Muscle layer of duodenum (tissue), 2 donors: ENCODE data around the gene GNG4.

Source experiments
- H3K27ac ChIP-seq: one replicate; pipeline ENCODE4 v1.7.0; 2013; ENCODE audit warnings: mild to moderate bottlenecking, low read length
- H3K27me3 ChIP-seq: one replicate; pipeline ENCODE4 v1.7.0; 2013; ENCODE audit warnings: low read depth, mild to moderate bottlenecking, control low read depth, low read length
- H3K36me3 ChIP-seq, 2 donors: one replicate each; pipeline ENCODE4 v1.7.0; 2013; ENCODE audit warnings: low read length in 2 of 2, control low read depth in 1 of 2, mild to moderate bottlenecking in 1 of 2; ENCODE audit not compliant: insufficient read depth in 2 of 2, control insufficient read depth in 1 of 2
- H3K4me1 ChIP-seq, 2 donors: one replicate each; pipeline ENCODE4 v1.7.0; 2013; ENCODE audit warnings: low read length in 2 of 2, mild to moderate bottlenecking in 2 of 2, control low read depth in 1 of 2, moderate library complexity in 1 of 2; ENCODE audit not compliant: insufficient read depth in 2 of 2, control insufficient read depth in 1 of 2
- H3K4me3 ChIP-seq, 2 donors: one replicate each; pipeline ENCODE4 v1.7.0; 2013; ENCODE audit warnings: low read length in 2 of 2, low read depth in 1 of 2, mild to moderate bottlenecking in 1 of 2
- H3K9me3 ChIP-seq, 2 donors: one replicate each; pipeline ENCODE4 v1.7.0; 2013; ENCODE audit warnings: low read length in 2 of 2, control low read depth in 1 of 2, mild to moderate bottlenecking in 1 of 2; ENCODE audit not compliant: control insufficient read depth in 1 of 2
- donor health status: healthy.

Gene GNG4

DNA sequence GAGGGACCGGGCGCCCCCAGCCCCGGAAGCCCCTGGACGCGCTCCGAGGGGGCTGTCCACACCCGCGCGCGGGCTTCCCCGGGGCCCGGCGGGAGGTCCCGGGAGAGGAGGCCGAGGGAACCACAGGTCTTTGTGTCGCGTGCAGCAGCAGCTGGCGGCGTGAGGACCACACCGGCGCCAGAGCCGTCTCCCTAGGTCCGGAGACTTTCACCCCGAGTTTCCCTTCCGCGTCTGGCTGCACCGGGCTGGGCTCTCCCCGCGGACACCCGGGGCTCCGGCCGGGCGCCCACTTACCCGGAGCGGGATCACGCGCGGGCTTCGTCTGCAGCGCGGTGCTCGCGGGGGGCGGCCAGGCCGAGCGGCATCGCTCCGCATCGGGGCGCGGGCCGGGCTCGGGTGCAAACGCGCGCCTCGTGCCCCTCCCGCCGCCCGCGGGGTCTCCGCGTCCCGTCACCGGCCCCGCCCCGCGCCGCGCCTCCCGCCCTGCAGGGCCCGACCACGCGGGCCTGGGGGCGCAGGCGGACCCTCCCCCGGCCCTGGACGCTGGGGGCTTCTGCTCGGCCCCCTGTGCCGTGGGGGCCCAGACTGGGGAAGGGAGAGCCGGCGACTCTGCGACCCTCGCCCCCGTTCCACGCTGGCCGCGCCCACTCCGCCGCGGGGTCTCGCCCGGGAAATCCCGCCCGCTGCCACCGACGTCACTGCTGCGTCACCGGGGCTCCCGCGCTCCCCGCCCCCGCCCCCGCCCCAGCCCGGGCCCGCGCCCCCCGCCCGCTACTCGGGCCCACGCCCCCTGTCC lies at the start of gene GNG4:
TSS of gene GNG4 (minus strand) at position 417 of the 796 bp plus-strand sequence. CDS start 65,946 bp downstream, outside the sequence.
- Histone ChIP-seq H3K36me3 (no peaks in the 10 kb centered on the region), H3K4me3 (peak within 1 kb of the TSS; percentile 30 to 70), H3K4me1 (peaks cover 0 to 23% of the 10 kb centered on the region in 2 donors), H3K27ac (no peak within 1 kb of the TSS), H3K27me3 (peaks cover 21% of the 10 kb centered on the region), H3K9me3 (no peaks in the 10 kb centered on the region)

DNA sequence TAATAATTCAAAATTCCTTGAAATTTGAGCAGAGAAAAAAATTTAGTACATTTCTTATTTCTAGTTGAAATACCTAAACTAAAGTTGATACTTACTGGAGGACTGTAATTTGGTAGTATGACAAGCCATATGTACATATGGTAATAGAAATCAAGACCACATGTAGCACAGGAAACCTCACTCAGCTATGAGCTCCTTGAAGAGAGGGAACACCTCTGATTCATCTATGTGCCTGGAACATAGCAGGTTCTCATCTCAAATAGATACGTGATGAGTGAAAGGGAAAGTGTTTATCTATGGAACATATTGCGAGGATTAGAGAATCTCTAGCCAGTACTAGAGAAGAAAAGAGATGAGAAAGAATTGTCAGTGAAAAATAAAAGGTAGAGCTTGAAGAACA lies 47.9 kb upstream of the GNG4 start:
- Histone ChIP-seq H3K4me1 (no peaks in the 10 kb centered on the region), H3K27ac (no peak overlapping the region), H3K27me3 (no peaks in the 10 kb centered on the region), H3K4me3 (no peak overlapping the region), H3K36me3 (peaks cover 28 to 52% of the 10 kb centered on the region in 2 donors), H3K9me3 (no peaks in the 10 kb centered on the region)

DNA sequence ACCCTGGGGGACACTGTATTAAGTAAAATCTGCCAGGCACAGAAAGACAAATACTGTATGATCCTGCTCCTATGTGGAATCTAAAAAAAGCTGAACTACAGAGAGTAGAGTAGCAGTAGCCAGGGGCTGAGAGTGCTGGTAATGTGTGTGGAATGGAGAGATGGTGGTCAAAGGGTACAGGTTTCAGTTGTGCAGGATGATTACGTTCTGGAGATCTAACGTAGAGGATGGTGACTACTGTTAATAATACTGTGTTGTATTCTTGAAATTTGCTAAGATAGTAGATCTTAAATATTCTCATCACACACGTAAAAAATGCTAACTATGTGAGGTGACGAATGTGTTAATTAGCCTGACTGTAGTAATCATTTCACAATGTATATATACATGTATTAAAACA lies 39.8 kb upstream of the GNG4 start:
- Histone ChIP-seq H3K4me3 (no peak overlapping the region), H3K9me3 (no peaks in the 10 kb centered on the region), H3K27ac (no peak overlapping the region), H3K36me3 (peaks cover 9 to 47% of the 10 kb centered on the region in 2 donors), H3K4me1 (no peaks in the 10 kb centered on the region), H3K27me3 (no peaks in the 10 kb centered on the region)

DNA sequence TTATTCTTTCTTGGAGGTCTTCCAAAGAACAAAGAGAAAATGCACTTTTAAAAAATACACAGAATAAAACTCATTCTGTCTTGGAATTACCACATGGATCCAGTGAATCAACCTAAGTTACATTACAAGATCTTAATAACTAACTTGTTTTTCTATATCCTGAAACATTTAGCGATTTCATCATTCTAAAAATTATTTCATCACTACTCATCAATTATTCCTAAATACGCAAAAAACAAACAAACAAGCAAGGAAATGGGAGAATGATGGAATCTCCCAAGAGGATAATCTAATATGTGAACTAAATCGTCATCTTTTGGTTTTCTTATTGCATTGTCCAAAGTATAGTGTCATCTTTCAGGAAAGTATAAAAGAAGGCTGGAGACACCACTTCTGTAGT lies 38.5 kb upstream of the GNG4 start:
- no peaks in the 10 kb centered on the region for H3K9me3 ChIP-seq
- H3K36me3 ChIP-seq: peaks cover 15 to 55% of the 10 kb centered on the region in 2 donors
- H3K4me1 ChIP-seq: no peaks in the 10 kb centered on the region
- no peak overlapping the region for H3K27ac ChIP-seq
- no peaks in the 10 kb centered on the region for H3K27me3 ChIP-seq
- H3K4me3 ChIP-seq: no peak overlapping the region

DNA sequence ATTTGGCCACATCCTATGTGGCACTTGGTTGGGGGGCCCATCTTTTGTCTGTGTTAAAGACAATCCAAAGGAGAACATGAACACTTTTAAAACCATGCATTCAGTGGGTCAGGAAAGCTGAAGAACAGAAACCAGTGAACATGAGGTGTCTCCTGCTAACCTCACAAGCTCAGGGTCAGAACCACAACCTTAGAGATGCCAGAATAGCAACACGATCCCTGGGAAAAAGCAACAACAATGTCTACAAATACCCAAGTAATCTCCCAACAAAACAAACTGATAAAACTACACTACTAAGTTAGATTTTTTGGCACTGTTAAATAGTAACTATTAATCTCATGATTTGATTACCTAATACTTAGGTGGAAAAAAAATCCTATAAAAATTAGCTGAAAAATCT lies 34.1 kb upstream of the GNG4 start:
- Histone ChIP-seq H3K4me1 (no peaks in the 10 kb centered on the region), H3K9me3 (no peaks in the 10 kb centered on the region), H3K27me3 (no peaks in the 10 kb centered on the region), H3K27ac (no peak overlapping the region), H3K4me3 (no peak overlapping the region), H3K36me3 (peaks cover 20 to 41% of the 10 kb centered on the region in 2 donors)

DNA sequence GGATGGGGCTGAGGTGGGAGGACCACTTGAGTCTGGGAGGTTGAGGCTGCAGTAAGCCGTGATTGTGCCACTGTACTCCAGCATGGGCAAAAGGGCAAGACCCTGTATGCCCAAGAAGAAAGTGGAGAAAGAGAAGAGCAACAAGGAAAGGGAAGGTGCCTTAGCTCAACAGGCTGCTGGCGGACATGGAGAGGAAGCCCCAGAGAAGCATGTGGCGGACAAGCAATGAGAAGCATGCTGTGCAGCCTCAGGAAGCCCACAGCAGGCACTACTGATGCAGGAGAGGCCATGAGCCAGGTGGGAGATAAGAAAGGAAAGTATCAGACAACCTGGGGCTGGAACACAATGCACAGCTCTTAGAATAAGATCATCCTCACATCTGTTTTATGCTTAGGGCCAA lies 32.6 kb upstream of the GNG4 start:
- Histone ChIP-seq H3K36me3 (peaks cover 20 to 39% of the 10 kb centered on the region in 2 donors), H3K27ac (no peak overlapping the region), H3K9me3 (no peaks in the 10 kb centered on the region), H3K4me1 (no peaks in the 10 kb centered on the region), H3K27me3 (no peaks in the 10 kb centered on the region), H3K4me3 (no peak overlapping the region)

DNA sequence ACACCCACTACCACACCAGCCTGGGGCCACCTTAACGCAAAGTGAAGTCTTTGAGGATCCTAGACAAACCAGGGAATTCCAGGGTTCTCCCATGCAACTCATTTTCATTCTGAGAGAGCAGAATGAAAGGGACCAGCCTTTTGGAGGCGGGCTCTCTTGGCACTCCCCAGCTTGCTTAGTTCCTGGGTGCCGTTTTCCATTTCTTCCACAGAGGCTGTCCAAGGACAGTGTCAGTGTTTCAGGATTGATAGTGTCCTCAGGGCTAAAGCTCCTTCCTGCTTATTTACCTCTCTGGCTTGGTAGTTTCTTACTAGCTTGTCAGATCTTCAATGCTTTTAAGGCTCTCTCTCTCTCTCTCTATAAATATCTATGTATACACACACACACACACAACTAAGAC lies 30.1 kb upstream of the GNG4 start:
- H3K27ac ChIP-seq: no peak overlapping the region
- H3K36me3 ChIP-seq: peaks cover 26 to 55% of the 10 kb centered on the region in 2 donors

DNA sequence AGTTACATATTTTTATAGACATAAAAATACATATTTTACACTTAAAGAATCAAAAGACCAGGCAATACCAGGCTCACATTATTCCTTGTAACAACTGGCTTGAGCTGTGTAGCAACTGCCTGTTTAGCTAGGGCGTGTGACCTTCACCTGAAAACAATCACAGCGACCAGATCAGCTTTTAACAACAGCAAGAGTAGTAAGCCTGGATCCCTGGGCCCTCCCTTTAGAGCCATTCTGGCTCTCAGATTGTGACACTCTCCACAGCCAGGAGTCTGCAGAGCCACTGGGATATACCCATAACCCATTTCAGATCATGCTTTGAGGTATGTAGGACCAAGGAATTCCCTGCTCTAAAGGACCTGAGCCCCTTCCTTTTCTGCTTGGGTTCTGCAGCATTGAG lies 29.4 kb upstream of the GNG4 start:
- Histone ChIP-seq H3K27me3 (no peaks in the 10 kb centered on the region), H3K9me3 (peaks cover 5 to 12% of the 10 kb centered on the region in 2 donors), H3K27ac (no peak overlapping the region), H3K36me3 (peaks cover 25 to 51% of the 10 kb centered on the region in 2 donors), H3K4me3 (no peak overlapping the region), H3K4me1 (no peaks in the 10 kb centered on the region)

More for the DNA sequence above, 30.1 kb upstream of the GNG4 start:
- peaks cover 5 to 12% of the 10 kb centered on the region in 2 donors for H3K9me3 ChIP-seq
- H3K27me3 ChIP-seq: no peaks in the 10 kb centered on the region
- H3K4me3 ChIP-seq: no peak overlapping the region
- no peaks in the 10 kb centered on the region for H3K4me1 ChIP-seq

DNA sequence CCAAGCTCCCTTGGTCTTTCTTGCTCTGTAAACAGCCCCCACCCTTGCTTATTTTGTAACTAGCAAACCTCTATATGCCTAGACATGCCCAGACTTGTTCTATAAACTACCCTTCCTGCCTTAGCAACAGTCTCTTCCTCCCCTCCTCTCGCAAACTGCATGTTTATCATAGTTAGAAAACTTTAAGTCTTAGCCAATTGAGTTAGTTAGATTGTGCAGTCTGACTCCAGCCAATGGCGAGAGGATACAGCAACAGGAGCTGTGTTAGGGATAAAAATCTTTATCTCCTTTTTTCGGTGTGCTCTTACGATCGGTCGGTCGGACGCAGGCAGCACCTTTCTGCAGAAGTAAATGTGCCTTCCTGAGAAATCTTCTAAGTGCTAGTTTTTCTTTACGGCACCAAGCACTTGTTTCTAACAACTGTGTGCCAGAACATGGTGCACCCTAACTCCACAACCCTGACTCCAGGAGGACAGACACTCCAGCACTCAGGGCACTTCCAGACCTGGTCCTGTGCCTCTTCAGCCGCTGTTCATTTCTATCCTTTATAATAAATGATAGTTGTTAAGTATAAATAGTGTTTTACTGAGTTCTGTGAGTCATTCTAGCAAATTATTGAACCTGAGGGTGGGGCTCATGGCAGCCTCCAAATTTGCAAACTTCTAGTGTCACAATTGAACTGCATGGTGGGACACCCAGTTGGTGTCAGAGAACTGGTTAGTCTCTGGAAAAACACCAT lies 25.7 kb upstream of the GNG4 start:
- Histone ChIP-seq H3K27ac (no peak overlapping the region), H3K4me1 (no peaks in the 10 kb centered on the region), H3K9me3 (peaks cover 16 to 25% of the 10 kb centered on the region in 2 donors), H3K4me3 (no peak overlapping the region), H3K36me3 (peaks cover 17 to 63% of the 10 kb centered on the region in 2 donors), H3K27me3 (no peaks in the 10 kb centered on the region)

DNA sequence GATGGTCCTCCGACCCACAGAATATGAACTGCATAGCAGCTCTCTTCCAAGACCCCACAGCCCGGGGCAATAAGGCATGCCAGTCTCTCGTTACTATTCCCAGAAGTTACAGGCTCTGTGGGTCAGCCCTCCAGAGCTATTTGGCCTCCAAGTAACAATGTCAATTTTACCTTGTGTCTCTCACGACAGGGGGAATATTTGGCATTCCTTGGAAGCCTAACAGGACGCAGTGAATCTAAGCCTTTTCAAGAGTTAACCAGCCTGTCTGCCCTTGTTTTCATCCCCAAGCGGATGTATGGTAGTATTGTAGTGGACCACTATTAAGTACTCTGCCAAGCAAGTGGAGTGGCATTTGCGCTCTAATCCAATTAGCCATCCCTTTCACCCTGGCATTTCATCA lies 24.4 kb upstream of the GNG4 start:
- H3K4me1 ChIP-seq: no peaks in the 10 kb centered on the region
- H3K36me3 ChIP-seq: peaks cover 20 to 76% of the 10 kb centered on the region in 2 donors
- H3K4me3 ChIP-seq: no peak overlapping the region
- H3K27me3 ChIP-seq: no peaks in the 10 kb centered on the region
- H3K27ac ChIP-seq: no peak overlapping the region
- peaks cover 21 to 39% of the 10 kb centered on the region in 2 donors for H3K9me3 ChIP-seq

DNA sequence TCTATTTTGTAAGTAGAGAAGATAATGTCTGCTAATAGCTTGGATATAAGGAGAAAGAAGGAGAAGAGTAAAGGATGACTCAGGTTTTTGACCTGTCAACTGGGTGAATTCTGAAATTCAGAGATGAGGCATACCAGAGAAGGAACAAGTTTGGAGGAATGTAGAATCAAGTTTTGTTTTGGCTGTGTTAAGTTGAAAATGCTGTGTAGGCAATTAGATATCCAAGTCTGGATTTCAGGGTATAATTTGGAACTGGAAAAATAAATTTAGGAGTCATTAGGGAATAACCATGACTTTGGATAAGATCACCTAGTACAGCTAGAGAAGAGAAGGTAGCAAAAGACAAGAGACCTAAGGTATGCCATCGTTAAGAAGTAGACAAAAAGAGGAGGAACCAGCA lies 22.4 kb upstream of the GNG4 start:
- Histone ChIP-seq H3K27ac (no peak overlapping the region), H3K4me3 (no peak overlapping the region), H3K27me3 (no peaks in the 10 kb centered on the region), H3K36me3 (peaks cover 20 to 72% of the 10 kb centered on the region in 2 donors), H3K4me1 (no peaks in the 10 kb centered on the region), H3K9me3 (peaks cover 21 to 39% of the 10 kb centered on the region in 2 donors)
